Activated CD4-positive, alpha-beta T cell treated with anti-CD3 and anti-CD28 coated beads for 36 hours (primary cell): ENCODE data around the gene STING1. TPM values are rescaled to one million over a fixed set of nuclear protein-coding genes. Genes with fewer than 3 reads are reported as not detected.

Experiments used
- ATAC-seq: fragments of 200-7000 bp; cut with Tn5 transposase; one replicate; pipeline ENCODE4 v1.10.0; 2021; ENCODE audit warnings: mild to moderate bottlenecking, moderate library complexity
- CTCF ChIA-PET: fragments of 350-600 bp; sonication (Branson Sonifier 250); formaldehyde crosslinking; loops from one replicate; lab custom pipeline; 2021; ENCODE audit warnings: antibody characterized with exemption; lab: Charles Lee
- POLR2A ChIA-PET: fragments of 350-600 bp; sonication (Branson Sonifier 250); formaldehyde crosslinking; loops from one replicate; lab custom pipeline; 2021; ENCODE audit warnings: antibody characterized with exemption, inconsistent platforms; lab: Charles Lee
- DNase-seq: peaks from one replicate; pipeline ENCODE4 v3.0.0-alpha.2; 2020
- H3K27ac Mint-ChIP-seq: one replicate; pipeline ENCODE4 v1.8.0; 2021; ENCODE audit warnings: mixed read lengths
- H3K27me3 Mint-ChIP-seq: one replicate; pipeline ENCODE4 v1.8.0; 2021; ENCODE audit warnings: mixed read lengths
- H3K36me3 Mint-ChIP-seq: one replicate; pipeline ENCODE4 v1.8.0; 2021; ENCODE audit warnings: low read depth, mixed read lengths
- H3K4me1 Mint-ChIP-seq: one replicate; pipeline ENCODE4 v1.8.0; 2021; ENCODE audit warnings: mixed read lengths
- H3K4me3 Mint-ChIP-seq: one replicate; pipeline ENCODE4 v1.8.0; 2021; ENCODE audit warnings: mild to moderate bottlenecking, moderate library complexity, mixed read lengths
- H3K9me3 Mint-ChIP-seq: one replicate; pipeline ENCODE4 v1.8.0; 2021; ENCODE audit warnings: low read depth, mixed read lengths
- intact Hi-C, 2 experiments: fragments of 100-400 bp; cut with DNase I in 1 of 2; cut with micrococcal nuclease in 1 of 2; formaldehyde crosslinking; loops; one replicate each; pipeline versions ENCODE4 v1.14.2 to v1.15.1; 2022 to 2024; cut with DNase I, micrococcal nuclease
- total RNA-seq, 2 experiments: library from RNA; stranded (reverse); gene quantifications; one replicate each; pipeline ENCODE4 v1.2.3, GENCODE V29; 2021

The STING1 gene
- total RNA-seq, 2 experiments from 2014 or later, result 178 to 183 TPM

- peak within 1 kb of the TSS; percentile 99 for H3K27ac Mint-ChIP-seq
- ChIA-PET POLR2A (interaction anchor here (0.6 to 1.7 kb wide), 13 partner anchors 9 to 165 kb away, joined by 3 to 22 read pairs (median 5); partner anchors contain the start of genes PAIP2 and STING1), CTCF (interaction anchor here (0.6 to 2.4 kb wide), 12 partner anchors 8 to 121 kb away, joined by 3 to 18 read pairs (median 4); partner anchors contain the start of gene STING1)
- no peaks in the 10 kb centered on the region for H3K27me3 Mint-ChIP-seq
- ATAC-seq (peak; percentile 86), DNase-seq (peak; percentile 97)
- H3K36me3 Mint-ChIP-seq, result peaks cover 15% of the 10 kb centered on the region
- intact Hi-C loops, result loop anchor here (1.0 to 5.0 kb wide), 13 partner anchors 8 to 668 kb away; partner anchors contain the start of genes STING1 (in 2 of the 2), SPATA24 (in 1 of the 2) and UBE2D2 (in 1 of the 2)
- H3K4me1 Mint-ChIP-seq, result peaks cover 55% of the 10 kb centered on the region
- H3K4me3 Mint-ChIP-seq, result peak within 1 kb of the TSS; percentile 94
- H3K9me3 Mint-ChIP-seq, result no peaks in the 10 kb centered on the region
Measured at GRCh38 chr5:139439013-139439903, 43.3 kb downstream of the STING1 start, which contains the start of gene DNAJC18. DNAJC18 (minus strand) TSS chr5:139439525; CDS start chr5:139439445, 80 bp downstream.

- Mint-ChIP-seq H3K27me3 (no peaks in the 10 kb centered on the region), H3K4me3 (peak overlapping the region; percentile 94), H3K27ac (peak overlapping the region; percentile 99), H3K9me3 (no peaks in the 10 kb centered on the region), H3K36me3 (peaks cover 15% of the 10 kb centered on the region), H3K4me1 (peaks cover 49% of the 10 kb centered on the region)
- intact Hi-C loops, result loop anchor here (1.0 to 5.0 kb wide), 13 partner anchors 9 to 669 kb away; partner anchors contain the start of genes STING1 (in 2 of the 2), SPATA24 (in 1 of the 2) and UBE2D2 (in 1 of the 2)
- POLR2A ChIA-PET, result interaction anchor here (0.6 to 1.7 kb wide), 11 partner anchors 9 to 127 kb away, joined by 3 to 22 read pairs (median 5); partner anchors contain the start of genes PAIP2 and STING1
- ATAC-seq (no peak), DNase-seq (no peak)
- CTCF ChIA-PET, result interaction anchor here (0.6 to 3.8 kb wide), 11 partner anchors 8 to 120 kb away, joined by 3 to 21 read pairs (median 4); partner anchors contain the start of gene STING1
Measured at GRCh38 chr5:139438707-139439012, 43.9 kb downstream of the STING1 start.

GRCh38 chr5:139435676-139436075, 46.9 kb downstream of the STING1 start:
- Mint-ChIP-seq H3K27ac (no peak overlapping the region), H3K36me3 (peaks cover 16% of the 10 kb centered on the region), H3K4me1 (peaks cover 38% of the 10 kb centered on the region), H3K9me3 (no peaks in the 10 kb centered on the region), H3K4me3 (no peak overlapping the region), H3K27me3 (no peaks in the 10 kb centered on the region)
- ATAC-seq (no peak), DNase-seq (no peak)
- intact Hi-C loops, result loop anchor here in 1 of 2 experiments (5.0 kb wide), 1 partner anchor 142 kb away; no protein-coding TSS in a partner anchor
- POLR2A ChIA-PET, result interaction anchor here (0.6 kb wide), 1 partner anchor 123 kb away, joined by 3 read pairs; no protein-coding TSS in a partner anchor
- CTCF ChIA-PET, result interaction anchor here (0.8 to 3.8 kb wide), 5 partner anchors 8 to 83 kb away, joined by 3 to 21 read pairs (median 4); no protein-coding TSS in a partner anchor

GRCh38 chr5:139431706-139432105, 50.9 kb downstream of the STING1 start:
- no peak overlapping the region for H3K27ac Mint-ChIP-seq
- no peak for DNase-seq
- CTCF ChIA-PET, result interaction anchor here (1.5 to 3.1 kb wide), 2 partner anchors 23 to 81 kb away, joined by 3 to 12 read pairs; no protein-coding TSS in a partner anchor
- H3K4me1 Mint-ChIP-seq, result peaks cover 15% of the 10 kb centered on the region
- no peak for ATAC-seq
- peaks cover 20% of the 10 kb centered on the region for H3K36me3 Mint-ChIP-seq
- no peaks in the 10 kb centered on the region for H3K27me3 Mint-ChIP-seq
- H3K4me3 Mint-ChIP-seq, result no peak overlapping the region
- no peaks in the 10 kb centered on the region for H3K9me3 Mint-ChIP-seq
- intact Hi-C loops, result no loop called here
- POLR2A ChIA-PET, result no interaction called here

- intact Hi-C loops, result no loop called here
- ATAC-seq, result peak; percentile 65
- CTCF ChIA-PET, result interaction anchor here (0.6 to 1.9 kb wide), 9 partner anchors 9 to 894 kb away, joined by 3 to 6 read pairs (median 3); partner anchors contain the start of gene DNAJC18
Measured at GRCh38 chr5:139430015-139430414, 52.5 kb downstream of the STING1 start.

GRCh38 chr5:139426203-139426885, 56.2 kb downstream of the STING1 start:
- Mint-ChIP-seq H3K4me3 (no peak overlapping the region), H3K27ac (no peak overlapping the region), H3K36me3 (peaks cover 38% of the 10 kb centered on the region), H3K4me1 (peaks cover 18% of the 10 kb centered on the region), H3K27me3 (no peaks in the 10 kb centered on the region), H3K9me3 (no peaks in the 10 kb centered on the region)
- intact Hi-C loops, result no loop called here
- ATAC-seq (no peak), DNase-seq (no peak)
- ChIA-PET POLR2A (interaction anchor here (0.7 kb wide), 1 partner anchor 683 kb away, joined by 3 read pairs; no protein-coding TSS in a partner anchor), CTCF (interaction anchor here (0.7 to 9.3 kb wide), 4 partner anchors 10 to 90 kb away, joined by 3 to 254 read pairs (median 5); no protein-coding TSS in a partner anchor)

More at GRCh38 chr5:139430015-139430414, 52.5 kb downstream of the STING1 start:
- POLR2A ChIA-PET, result interaction anchor here (1.3 kb wide), 1 partner anchor 26 kb away, joined by 4 read pairs; no protein-coding TSS in a partner anchor
- no peak for DNase-seq
- H3K4me1 Mint-ChIP-seq, result peaks cover 15% of the 10 kb centered on the region
- no peaks in the 10 kb centered on the region for H3K27me3 Mint-ChIP-seq
- H3K27ac Mint-ChIP-seq, result peak overlapping the region; percentile 73
- no peaks in the 10 kb centered on the region for H3K9me3 Mint-ChIP-seq
- peaks cover 23% of the 10 kb centered on the region for H3K36me3 Mint-ChIP-seq
- no peak overlapping the region for H3K4me3 Mint-ChIP-seq

Other genes starting within 250 kb of the STING1 start
- gene MATR3, start 189.0 kb downstream of the STING1 start, total RNA-seq, result 100 to 1,000 TPM; 113 to 133 TPM
- 100 to 1,000 TPM; 101 to 126 TPM for gene PAIP2, start 140.9 kb downstream of the STING1 start, total RNA-seq
- gene SLC23A1, start 99.5 kb downstream of the STING1 start, total RNA-seq, result under 1 TPM; 0.43 to 0.53 TPM
- gene MZB1, start 92.8 kb downstream of the STING1 start, total RNA-seq, result 1 to 10 TPM; 7.8 to 9.8 TPM
- 1 to 10 TPM; 3.2 TPM for gene PROB1, start 87.7 kb downstream of the STING1 start, total RNA-seq
- gene SPATA24, start 78.7 kb downstream of the STING1 start, total RNA-seq, result 1 to 10 TPM; 4.6 to 5.9 TPM
- gene DNAJC18, start 43.2 kb downstream of the STING1 start, total RNA-seq, result 10 to 100 TPM; 33.1 to 35.6 TPM
- gene ECSCR, start 20.0 kb downstream of the STING1 start, total RNA-seq, result 1 to 10 TPM in 1 of 2 experiments, under 1 TPM in 1; 0.83 to 2.6 TPM
- gene SMIM33, start 11.8 kb downstream of the STING1 start, total RNA-seq, result under 1 TPM; 0.46 to 0.50 TPM
- gene UBE2D2, start 78.6 kb upstream of the STING1 start, total RNA-seq, result 100 to 1,000 TPM; 262 to 289 TPM
- gene CXXC5, start 165.6 kb upstream of the STING1 start, total RNA-seq, result 1 to 10 TPM in 1 of 2 experiments, under 1 TPM in 1; 0.82 to 1.1 TPM